Pancreas (tissue), 10 donors: ENCODE measurements around the gene CTDP1. TPM values are rescaled to one million over a fixed set of nuclear protein-coding genes. Genes with fewer than 3 reads are reported as not detected.
"Not testable (repeated sequence)": the region's sequence is repeated elsewhere in the genome, so short reads cannot be mapped to it uniquely, and the experiment has no call there.

Experiments used
- ATAC-seq, 4 donors: fragments of 200-7000 bp; cut with Tn5 transposase; one replicate each; pipeline versions ENCODE4 v1.8.0 to v1.9.1; 2020; ENCODE audit warnings: mild to moderate bottlenecking in 4 of 4, moderate library complexity in 4 of 4
- DNase-seq, 6 donors: peaks; one replicate each; pipeline ENCODE4 v3.0.0-alpha.2; 2020
- FAIRE-seq: peaks from 2 replicates; lab custom pipeline; 2012; peaks lifted over from hg19 to GRCh38; lab: Jason Lieb, UNC
- H3K27ac ChIP-seq, 4 donors: fragments of 200-600 bp; sonication (generic); 1 replicate in 3 of 4; 2 replicates in 1 of 4; pipeline versions ENCODE4 v1.5.0 to v1.8.0; 2020
- H3K27me3 ChIP-seq, 4 donors: fragments of 200-600 bp; one replicate each; pipeline ENCODE4 v1.8.0; 2021
- H3K36me3 ChIP-seq, 3 donors: fragments of 200-600 bp; sonication (generic) in 1 of 3; one replicate each; pipeline versions ENCODE4 v1.5.0 to v1.8.0; 2020 to 2021
- H3K4me1 ChIP-seq, 3 donors: fragments of 200-600 bp; one replicate each; pipeline ENCODE4 v1.8.0; 2021
- H3K4me3 ChIP-seq, 4 donors: fragments of 200-600 bp; sonication (generic) in 2 of 4; one replicate each; pipeline versions ENCODE4 v1.5.0 to v1.8.0; 2020 to 2021
- H3K9me3 ChIP-seq, 4 donors: fragments of 200-600 bp; one replicate each; pipeline ENCODE4 v1.8.0; 2021
- WGBS, 2 donors: extraction: QIAGEN DNeasy Blood & Tissue Kit; methylation state at CpG; one replicate each; pipeline ENCODE4 v1.1.7; 2013; 5-methylcytosine and 5-hydroxymethylcytosine counted together
- intact Hi-C, 3 donors: fragments of 100-400 bp; cut with DNase I; formaldehyde crosslinking; loops; one replicate each; pipeline versions ENCODE4 v1.11.1 to v1.14.2; 2022
- polyA plus RNA-seq, 2 donors: library from polyadenylated mRNA; stranded (reverse); fragments of 200-250 nt; gene quantifications; one replicate each; pipeline ENCODE4 v1.2.3, GENCODE V29; 2013
- total RNA-seq, 6 donors: library from RNA; stranded (reverse); fragmentation: NEBNext Ultra II Directional in 4 of 6; extraction: Animal tissue kit (Norgen Biotek cat#: 25700) in 4 of 6; gene quantifications; one replicate each; pipeline versions ENCODE4 v1.2.1 to v1.2.4, GENCODE V29; 2021 to 2023
- TF ChIP-seq, protein P1 (sequence below), 4 donors: fragments of 200-600 bp; sonication (generic) in 3 of 4; IDR thresholded peaks; one replicate each; pipeline versions ENCODE4 v1.5.0 to v1.8.0; 2021; ENCODE audit warnings: antibody characterized with exemption in 4 of 4
- donor health status: healthy with polysubstance abuse.
- donor health status: DM: no; HTN: no; CAD: no; lungs with moderate emphysema.
- donor health status: DM: no; HTN: no; CAD: no.
- donor health status: control.
- donor health status: control.
- donor health status: Bipolar disorder and iron deficiency.
- donor health status: DM: yes; HTN: yes; CAD: no.
- donor health status: DM: no; HTN: no; CAD: no.
- donor health status: DM: no; HTN: no; CAD: no.
- donor health status: DM: yes; HTN: yes; CAD: no.

Gene CTDP1
- total and polyA plus RNA-seq, 8 donors, result 9.8 to 14.4 (median 10.5) TPM

DNA sequence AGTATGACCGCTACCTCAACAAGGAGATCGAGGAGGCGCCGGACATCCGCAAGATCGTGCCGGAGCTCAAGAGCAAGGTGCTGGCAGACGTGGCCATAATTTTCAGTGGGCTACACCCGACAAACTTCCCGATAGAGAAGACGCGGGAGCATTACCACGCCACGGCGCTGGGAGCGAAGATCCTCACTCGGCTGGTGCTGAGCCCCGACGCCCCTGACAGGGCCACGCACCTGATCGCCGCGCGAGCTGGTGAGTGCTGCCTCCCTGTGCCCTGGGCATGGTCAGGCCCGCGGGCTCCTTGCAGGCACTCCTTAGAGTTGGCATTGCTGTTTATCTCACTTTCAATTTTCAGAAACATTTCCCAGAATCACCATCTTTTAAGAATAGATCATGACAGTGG is 35.7 kb downstream of the CTDP1 start:
- Histone ChIP-seq H3K4me3 (no peak overlapping the region), H3K27me3 (no peaks in the 10 kb centered on the region), H3K4me1 (no peaks in the 10 kb centered on the region), H3K27ac (no peak overlapping the region), H3K36me3 (peaks cover 0 to 16% (median 4%) of the 10 kb centered on the region in 3 donors), H3K9me3 (no peaks in the 10 kb centered on the region)
- DNase-seq (no peak), ATAC-seq (no peak), FAIRE-seq (no peak)
- 97% methylated on average over 26 of the region's 26 CpGs for WGBS, 2 donors
- TF ChIP-seq, protein P1, sequence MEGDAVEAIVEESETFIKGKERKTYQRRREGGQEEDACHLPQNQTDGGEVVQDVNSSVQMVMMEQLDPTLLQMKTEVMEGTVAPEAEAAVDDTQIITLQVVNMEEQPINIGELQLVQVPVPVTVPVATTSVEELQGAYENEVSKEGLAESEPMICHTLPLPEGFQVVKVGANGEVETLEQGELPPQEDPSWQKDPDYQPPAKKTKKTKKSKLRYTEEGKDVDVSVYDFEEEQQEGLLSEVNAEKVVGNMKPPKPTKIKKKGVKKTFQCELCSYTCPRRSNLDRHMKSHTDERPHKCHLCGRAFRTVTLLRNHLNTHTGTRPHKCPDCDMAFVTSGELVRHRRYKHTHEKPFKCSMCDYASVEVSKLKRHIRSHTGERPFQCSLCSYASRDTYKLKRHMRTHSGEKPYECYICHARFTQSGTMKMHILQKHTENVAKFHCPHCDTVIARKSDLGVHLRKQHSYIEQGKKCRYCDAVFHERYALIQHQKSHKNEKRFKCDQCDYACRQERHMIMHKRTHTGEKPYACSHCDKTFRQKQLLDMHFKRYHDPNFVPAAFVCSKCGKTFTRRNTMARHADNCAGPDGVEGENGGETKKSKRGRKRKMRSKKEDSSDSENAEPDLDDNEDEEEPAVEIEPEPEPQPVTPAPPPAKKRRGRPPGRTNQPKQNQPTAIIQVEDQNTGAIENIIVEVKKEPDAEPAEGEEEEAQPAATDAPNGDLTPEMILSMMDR (IDR thresholded peaks at IDR 0.05), result no peak
- intact Hi-C loops, result no loop called here

DNA sequence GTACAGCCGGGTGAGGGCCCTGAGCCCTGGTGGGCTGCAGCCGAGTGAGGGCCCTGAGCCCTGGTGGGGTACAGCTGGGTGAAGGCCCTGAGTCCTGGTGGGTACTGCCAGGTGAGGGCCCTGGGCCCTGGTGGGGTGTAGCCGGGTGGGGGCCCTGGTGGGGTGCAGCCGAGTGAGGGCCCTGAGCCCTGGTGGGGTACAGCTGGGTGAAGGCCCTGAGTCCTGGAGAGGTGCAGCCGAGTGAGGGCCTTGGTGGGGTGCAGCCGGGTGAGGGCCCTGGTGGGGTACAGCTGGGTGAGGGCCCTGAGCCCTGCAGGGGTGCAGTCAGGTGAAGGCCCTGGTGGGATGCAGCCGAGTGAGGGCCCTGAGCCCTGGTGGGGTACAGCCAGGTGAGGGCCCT is 37.5 kb downstream of the CTDP1 start:
- ATAC-seq (no peak), FAIRE-seq (no peak), DNase-seq (no peak)
- WGBS, 2 donors, result 92 to 100% methylated on average over 7 of the region's 7 CpGs
- Histone ChIP-seq H3K36me3 (peaks cover 0 to 16% (median 4%) of the 10 kb centered on the region in 3 donors), H3K9me3 (no peaks in the 10 kb centered on the region), H3K27ac (no peak overlapping the region), H3K27me3 (no peaks in the 10 kb centered on the region), H3K4me1 (no peaks in the 10 kb centered on the region), H3K4me3 (no peak overlapping the region)
- TF ChIP-seq, protein P1 (IDR thresholded peaks at IDR 0.05), result no peak
- intact Hi-C loops, result no loop called here

DNA sequence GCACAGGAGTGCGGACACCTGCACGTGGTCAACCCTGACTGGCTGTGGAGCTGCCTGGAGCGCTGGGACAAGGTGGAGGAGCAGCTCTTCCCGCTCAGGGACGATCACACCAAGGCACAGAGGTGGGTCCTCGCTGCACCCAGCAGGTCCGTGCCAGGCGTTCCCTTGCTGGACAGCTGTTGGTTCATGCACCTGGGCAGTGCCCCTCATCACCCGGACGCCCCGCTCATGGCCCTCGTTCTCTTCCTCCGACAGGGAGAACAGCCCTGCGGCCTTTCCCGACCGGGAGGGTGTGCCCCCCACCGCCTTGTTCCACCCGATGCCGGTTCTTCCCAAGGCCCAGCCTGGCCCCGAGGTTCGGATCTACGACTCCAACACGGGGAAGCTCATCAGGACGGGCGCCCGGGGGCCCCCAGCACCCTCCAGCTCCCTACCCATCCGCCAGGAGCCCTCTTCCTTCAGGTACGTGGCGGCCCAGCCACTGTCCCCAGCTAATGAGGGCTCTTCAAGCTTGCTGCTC is 38.0 kb downstream of the CTDP1 start:
- Histone ChIP-seq H3K36me3 (peaks cover 0 to 16% (median 4%) of the 10 kb centered on the region in 3 donors), H3K27ac (no peak overlapping the region), H3K27me3 (no peaks in the 10 kb centered on the region), H3K9me3 (no peaks in the 10 kb centered on the region), H3K4me1 (no peaks in the 10 kb centered on the region), H3K4me3 (no peak overlapping the region)
- TF ChIP-seq, protein P1 (IDR thresholded peaks at IDR 0.05), result no peak
- 96 to 97% methylated on average over 27 to 29 of the region's 29 CpGs for WGBS, 2 donors
- ATAC-seq, result no peak
- intact Hi-C loops, result no loop called here
- FAIRE-seq, result no peak
- no peak for DNase-seq

DNA sequence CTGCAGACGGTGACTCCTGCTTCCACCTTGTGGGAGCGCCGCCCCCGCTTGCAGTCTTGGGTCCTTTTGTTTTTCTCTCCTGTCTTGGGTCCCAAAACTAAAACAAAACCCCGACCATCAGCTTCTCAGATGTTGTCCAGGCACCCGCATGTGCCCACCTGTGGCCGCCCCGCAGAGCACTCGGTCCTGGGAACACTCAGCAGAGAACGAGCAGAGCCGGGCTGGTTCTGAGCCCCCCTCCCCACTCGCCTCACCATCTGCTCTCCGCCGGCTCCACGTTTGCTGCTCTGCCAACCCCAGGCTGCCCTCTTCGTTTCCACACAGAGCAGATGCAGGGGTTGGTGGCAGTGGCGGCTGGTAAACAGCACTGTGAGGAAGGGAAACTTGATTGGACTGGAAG is 38.5 kb downstream of the CTDP1 start:
- no peak for ATAC-seq
- Histone ChIP-seq H3K27me3 (no peaks in the 10 kb centered on the region), H3K9me3 (no peaks in the 10 kb centered on the region), H3K36me3 (peaks cover 0 to 16% (median 4%) of the 10 kb centered on the region in 3 donors), H3K4me3 (no peak overlapping the region), H3K27ac (no peak overlapping the region), H3K4me1 (no peaks in the 10 kb centered on the region)
- TF ChIP-seq, protein P1 (IDR thresholded peaks at IDR 0.05), result no peak
- DNase-seq, result no peak
- FAIRE-seq, result no peak
- intact Hi-C loops, result no loop called here
- WGBS, 2 donors, result 94 to 96% methylated on average over 17 of the region's 17 CpGs

DNA sequence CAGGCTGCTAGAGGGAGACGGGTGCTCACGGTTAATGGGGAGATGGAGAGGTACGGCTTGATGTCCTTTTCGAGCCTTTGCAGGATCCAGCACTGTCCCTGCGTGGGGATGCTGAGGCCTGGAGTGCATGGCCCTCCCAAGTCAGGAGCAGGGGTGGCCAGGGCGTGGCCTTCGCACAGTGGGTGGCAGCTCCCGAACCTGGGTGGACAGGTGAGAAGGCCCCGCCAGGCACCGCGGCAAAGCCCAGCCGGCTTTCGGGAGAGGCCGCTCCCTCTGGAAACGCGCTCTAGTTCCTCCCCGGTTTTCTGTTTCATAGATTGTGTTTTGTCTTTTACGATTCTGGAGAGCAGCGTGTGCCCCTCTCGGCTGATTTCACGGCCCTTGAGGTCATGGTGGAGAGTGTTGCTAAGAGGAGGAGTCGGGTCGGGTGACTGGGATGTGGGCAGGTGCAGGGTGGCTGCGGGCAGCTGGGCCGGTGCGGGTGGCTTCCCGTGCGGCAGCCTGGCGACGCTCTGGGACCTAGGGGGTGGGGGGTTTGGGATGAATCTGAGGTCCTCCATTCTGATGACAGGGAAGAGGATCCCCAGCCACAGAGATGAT is 39.4 kb downstream of the CTDP1 start:
- Histone ChIP-seq H3K4me1 (no peaks in the 10 kb centered on the region), H3K9me3 (no peaks in the 10 kb centered on the region), H3K4me3 (no peak overlapping the region), H3K36me3 (peaks cover 0 to 20% (median 4%) of the 10 kb centered on the region in 3 donors), H3K27ac (no peak overlapping the region), H3K27me3 (no peaks in the 10 kb centered on the region)
- no peak for ATAC-seq
- no peak for FAIRE-seq
- DNase-seq, result no peak
- WGBS, 2 donors, result 96 to 97% methylated on average over 30 of the region's 30 CpGs
- TF ChIP-seq, protein P1 (IDR thresholded peaks at IDR 0.05), result no peak
- intact Hi-C loops, result no loop called here

DNA sequence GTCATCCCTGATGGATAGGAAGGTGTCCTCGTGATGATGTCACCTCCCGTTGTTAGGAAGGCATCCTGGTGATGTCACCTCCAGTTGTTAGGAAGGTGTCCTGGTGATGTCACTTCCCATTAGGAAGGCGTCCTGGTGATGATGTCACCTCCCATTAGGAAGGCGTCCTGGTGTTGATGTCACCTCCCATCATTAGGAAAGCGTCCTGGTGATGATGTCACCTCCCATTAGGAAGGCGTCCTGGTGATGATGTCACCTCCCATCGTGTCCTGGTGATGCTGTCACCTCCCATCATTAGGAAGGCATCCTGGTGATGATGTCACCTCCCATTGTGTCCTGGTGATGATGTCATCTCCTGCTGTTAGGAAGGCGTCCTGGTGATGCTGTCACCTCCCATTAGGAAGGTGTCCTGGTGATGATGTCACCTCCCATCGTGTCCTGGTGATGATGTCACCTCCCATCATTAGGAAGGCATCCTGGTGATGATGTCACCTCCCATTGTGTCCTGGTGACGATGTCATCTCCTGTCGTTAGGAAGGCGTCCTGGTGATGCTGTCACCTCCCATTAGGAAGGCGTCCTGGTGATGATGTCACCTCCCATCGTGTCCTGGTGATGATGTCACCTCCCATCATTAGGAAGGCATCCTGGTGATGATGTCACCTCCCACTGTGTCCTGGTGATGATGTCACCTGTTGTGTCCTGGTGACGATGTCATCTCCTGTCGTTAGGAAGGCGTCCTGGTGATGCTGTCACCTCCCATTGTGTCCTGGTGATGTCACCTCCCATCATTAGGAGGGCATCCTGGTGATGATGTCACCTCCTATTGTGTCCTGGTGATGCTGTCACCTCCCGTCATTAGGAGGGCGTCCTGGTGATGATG is 40.1 kb downstream of the CTDP1 start:
- H3K4me3 ChIP-seq, intact Hi-C loops, H3K9me3 ChIP-seq, ATAC-seq, FAIRE-seq, H3K27me3 ChIP-seq, DNase-seq, H3K4me1 ChIP-seq, H3K27ac ChIP-seq: not testable (repeated sequence)
- WGBS, 2 donors, result 93 to 95% methylated on average over 17 to 19 of the region's 19 CpGs
- H3K36me3 ChIP-seq, result peaks cover 0 to 24% (median 4%) of the 10 kb centered on the region in 3 donors
